HUES64 (cell line): ENCODE measurements around the gene VCP.

Experiments
- H3K27ac ChIP-seq: 2 replicates; pipeline ENCODE4 v1.7.0; 2013; ENCODE audit warnings: low read depth, low read length, inconsistent platforms
- H3K27me3 ChIP-seq: 2 replicates; pipeline ENCODE4 v1.6.1; 2013; ENCODE audit warnings: mild to moderate bottlenecking, low read length; ENCODE audit not compliant: insufficient read depth
- H3K36me3 ChIP-seq: 2 replicates; pipeline ENCODE4 v1.6.1; 2013; ENCODE audit warnings: mild to moderate bottlenecking, low read length; ENCODE audit not compliant: insufficient read depth
- H3K4me1 ChIP-seq: 2 replicates; pipeline ENCODE4 v1.6.1; 2013; ENCODE audit warnings: mild to moderate bottlenecking, low read length, moderate library complexity; ENCODE audit not compliant: insufficient read depth
- H3K4me3 ChIP-seq: 2 replicates; pipeline ENCODE4 v1.5.1; 2013; ENCODE audit warnings: mild to moderate bottlenecking, low read length, moderate library complexity
- H3K9ac ChIP-seq: 2 replicates; pipeline ENCODE4 v1.6.1; 2013; ENCODE audit warnings: mild to moderate bottlenecking, low read depth, low read length
- H3K9me3 ChIP-seq: 2 replicates; pipeline ENCODE4 v1.6.1; 2013; ENCODE audit warnings: low read depth, low read length; ENCODE audit not compliant: insufficient read depth
- WGBS: fragments of 150-250, 120-280 bp; methylation state at CpG from one replicate; pipeline ENCODE4 v1.1.7; 2013; ENCODE audit warnings: missing lambda C conversion rate; 5-methylcytosine and 5-hydroxymethylcytosine counted together

Gene VCP

GRCh38 chr9:35110327-35110761 lies 37.9 kb upstream of the VCP start:
- Histone ChIP-seq H3K27me3 (no peaks in the 10 kb centered on the region), H3K9me3 (no peaks in the 10 kb centered on the region), H3K36me3 (peaks cover 15% of the 10 kb centered on the region), H3K4me1 (peaks cover 32% of the 10 kb centered on the region), H3K9ac (no peak overlapping the region), H3K27ac (no peak overlapping the region), H3K4me3 (peak overlapping the region; percentile 86)
- WGBS = 65% methylated on average over 3 of the region's 3 CpGs

- no peak overlapping the region for H3K27ac ChIP-seq
- peaks cover 26% of the 10 kb centered on the region; the same call in 1 of the 2 replicates for H3K4me1 ChIP-seq
- H3K4me3 ChIP-seq = no peak overlapping the region
- H3K9ac ChIP-seq = no peak overlapping the region
- no peaks in the 10 kb centered on the region for H3K9me3 ChIP-seq
- 76% methylated on average over 7 of the region's 8 CpGs for WGBS
- no peaks in the 10 kb centered on the region for H3K27me3 ChIP-seq
- peaks cover 21% of the 10 kb centered on the region for H3K36me3 ChIP-seq
Observed at GRCh38 chr9:35108946-35109575, 36.6 kb upstream of the VCP start.

GRCh38 chr9:35108461-35108860 lies 36.0 kb upstream of the VCP start:
- Histone ChIP-seq H3K27ac (no peak overlapping the region), H3K9ac (no peak overlapping the region)
- WGBS = 91% methylated on average over 6 of the region's 6 CpGs

GRCh38 chr9:35107297-35108290 lies 35.2 kb upstream of the VCP start:
- 85% methylated on average over 18 of the region's 18 CpGs for WGBS
- Histone ChIP-seq H3K9me3 (no peaks in the 10 kb centered on the region), H3K9ac (no peak overlapping the region), H3K27me3 (no peaks in the 10 kb centered on the region), H3K36me3 (peaks cover 21% of the 10 kb centered on the region), H3K4me3 (no peak overlapping the region), H3K27ac (no peak overlapping the region), H3K4me1 (peaks cover 26% of the 10 kb centered on the region; the same call in 1 of the 2 replicates)

More at GRCh38 chr9:35108461-35108860, 36.0 kb upstream of the VCP start:
- H3K9me3 ChIP-seq = no peaks in the 10 kb centered on the region
- no peaks in the 10 kb centered on the region for H3K27me3 ChIP-seq
- peaks cover 28% of the 10 kb centered on the region; the same call in 1 of the 2 replicates for H3K4me1 ChIP-seq
- no peak overlapping the region for H3K4me3 ChIP-seq
- H3K36me3 ChIP-seq = peaks cover 21% of the 10 kb centered on the region

- H3K27ac ChIP-seq = no peak overlapping the region
- peaks cover 24% of the 10 kb centered on the region; the same call in 1 of the 2 replicates for H3K4me1 ChIP-seq
- no peaks in the 10 kb centered on the region for H3K9me3 ChIP-seq
- 96% methylated on average over 7 of the region's 7 CpGs for WGBS
- peaks cover 27% of the 10 kb centered on the region for H3K36me3 ChIP-seq
- H3K4me3 ChIP-seq = no peak overlapping the region
- no peaks in the 10 kb centered on the region for H3K27me3 ChIP-seq
- H3K9ac ChIP-seq = no peak overlapping the region
Observed at GRCh38 chr9:35106343-35106730, 33.9 kb upstream of the VCP start.

GRCh38 chr9:35105571-35106342 lies 33.3 kb upstream of the VCP start:
- 93% methylated on average over 12 of the region's 13 CpGs for WGBS
- Histone ChIP-seq H3K9me3 (no peaks in the 10 kb centered on the region), H3K4me3 (no peak overlapping the region), H3K4me1 (peaks cover 21% of the 10 kb centered on the region; the same call in 1 of the 2 replicates), H3K27ac (no peak overlapping the region), H3K27me3 (no peaks in the 10 kb centered on the region), H3K9ac (no peak overlapping the region), H3K36me3 (peaks cover 32% of the 10 kb centered on the region)

- 95% methylated on average over 11 of the region's 12 CpGs for WGBS
- no peak overlapping the region for H3K27ac ChIP-seq
- no peaks in the 10 kb centered on the region for H3K9me3 ChIP-seq
- peaks cover 39% of the 10 kb centered on the region for H3K36me3 ChIP-seq
- peaks cover 16% of the 10 kb centered on the region; the same call in 1 of the 2 replicates for H3K4me1 ChIP-seq
- H3K4me3 ChIP-seq = no peak overlapping the region
- H3K27me3 ChIP-seq = no peaks in the 10 kb centered on the region
- no peak overlapping the region for H3K9ac ChIP-seq
Observed at GRCh38 chr9:35105126-35105525, 32.7 kb upstream of the VCP start.

- WGBS = 87% methylated on average over 3 of the region's 4 CpGs
- Histone ChIP-seq H3K9me3 (no peaks in the 10 kb centered on the region), H3K4me1 (peaks cover 15% of the 10 kb centered on the region; the same call in 1 of the 2 replicates), H3K36me3 (peaks cover 44% of the 10 kb centered on the region), H3K27ac (no peak overlapping the region), H3K9ac (peak overlapping the region; percentile 92; the same call in 1 of the 2 replicates), H3K4me3 (no peak overlapping the region), H3K27me3 (no peaks in the 10 kb centered on the region)
Observed at GRCh38 chr9:35104586-35104985, 32.2 kb upstream of the VCP start.

GRCh38 chr9:35103660-35104191 lies 31.3 kb upstream of the VCP start:
- Histone ChIP-seq H3K27me3 (no peaks in the 10 kb centered on the region), H3K9me3 (no peaks in the 10 kb centered on the region), H3K4me3 (peak overlapping the region; percentile 83), H3K4me1 (peaks cover 15% of the 10 kb centered on the region; the same call in 1 of the 2 replicates), H3K27ac (peak overlapping the region; percentile 86), H3K36me3 (peaks cover 48% of the 10 kb centered on the region), H3K9ac (peak overlapping the region; percentile 92)
- 27% methylated on average over 5 of the region's 5 CpGs for WGBS

GRCh38 chr9:35102769-35103659 lies 30.6 kb upstream of the VCP start, which contains the start of gene STOML2:
Gene STOML2, minus strand, starts transcription at chr9:35103131. Its CDS starts 37 bp downstream, at chr9:35103094.
- Histone ChIP-seq H3K9ac (peak within 1 kb of the TSS; percentile 92), H3K36me3 (peaks cover 48% of the 10 kb centered on the region), H3K9me3 (no peaks in the 10 kb centered on the region), H3K4me3 (peak within 1 kb of the TSS; percentile 83), H3K27me3 (no peaks in the 10 kb centered on the region), H3K4me1 (peaks cover 15% of the 10 kb centered on the region; the same call in 1 of the 2 replicates), H3K27ac (peak within 1 kb of the TSS; percentile 86)
- under 1% methylated on average over 57 of the region's 57 CpGs for WGBS
